Upper lobe of left lung (tissue), 6 donors: ENCODE results near the gene ADCY4. TPM values are rescaled to one million over a fixed set of nuclear protein-coding genes. Genes with fewer than 3 reads are reported as not detected.

Experiments
- ATAC-seq, 2 donors: fragments of 200-7000 bp; cut with Tn5 transposase; one replicate each; pipeline ENCODE4 v1.9.1; 2022; ENCODE audit warnings: mild to moderate bottlenecking in 2 of 2, moderate library complexity in 2 of 2; ENCODE audit not compliant: low FRiP score in 2 of 2
- DNase-seq, 2 donors: peaks; one replicate each; pipeline ENCODE4 v3.0.0-alpha.2; 2019 to 2020
- H3K27ac ChIP-seq, 4 donors: fragments of 200-600 bp; sonication (generic); one replicate each; pipeline ENCODE4 v1.5.1; 2016 to 2019
- H3K27me3 ChIP-seq, 4 donors: fragments of 200-600 bp; sonication (generic); one replicate each; pipeline ENCODE4 v1.5.1; 2017 to 2019
- H3K36me3 ChIP-seq, 4 donors: fragments of 200-600 bp; sonication (generic); one replicate each; pipeline ENCODE4 v1.5.1; 2016 to 2019
- H3K4me1 ChIP-seq, 4 donors: fragments of 200-600 bp; sonication (generic); one replicate each; pipeline ENCODE4 v1.5.1; 2018 to 2019
- H3K4me3 ChIP-seq, 4 donors: fragments of 200-600 bp; sonication (generic); one replicate each; pipeline ENCODE4 v1.5.1; 2017 to 2019; ENCODE audit warnings: mild to moderate bottlenecking in 2 of 4, moderate library complexity in 1 of 4
- H3K9me3 ChIP-seq, 4 donors: fragments of 200-600 bp; sonication (generic); one replicate each; pipeline ENCODE4 v1.5.1; 2018 to 2019
- EP300 ChIP-seq, 4 donors: sonication (generic); formaldehyde crosslinking; IDR thresholded peaks; one replicate each; pipeline ENCODE4 v1.5.1; 2017; ENCODE audit warnings: antibody characterized with exemption in 4 of 4, control low read depth in 2 of 4
- POLR2A ChIP-seq, 4 donors: fragments of 450-650 bp; IDR thresholded peaks; one replicate each; pipeline ENCODE4 v1.5.1; 2016 to 2017; ENCODE audit warnings: antibody characterized with exemption in 4 of 4, mild to moderate bottlenecking in 2 of 4
- POLR2AphosphoS5 ChIP-seq, 2 donors: sonication (generic); formaldehyde crosslinking; IDR thresholded peaks; one replicate each; pipeline ENCODE4 v1.5.1; 2017; ENCODE audit warnings: antibody characterized with exemption in 2 of 2
- WGBS, 2 donors: methylation state at CpG; one replicate each; pipeline ENCODE4 v1.1.5; 2017 to 2018; 5-methylcytosine and 5-hydroxymethylcytosine counted together
- small RNA-seq, 4 donors: library from RNA; depleted of rRNA; stranded (forward); fragments of <200 nt; gene quantifications; one replicate each; pipeline ENCODE3, GENCODE V24; 2016
- total RNA-seq, 6 donors: library from RNA; depleted of rRNA in 4 of 6; stranded (reverse); fragments of >200 nt in 4 of 6; gene quantifications; one replicate each; pipeline versions ENCODE4 v1.1.0 to v1.2.1, GENCODE V29; 2016 to 2021
- TF ChIP-seq, protein P1 (sequence below), 6 experiments: fragments of 450-650 bp in 4 of 6; fragments of 200-600 bp in 2 of 6; sonication (generic) in 2 of 6; IDR thresholded peaks; one replicate each; pipeline ENCODE4 v1.5.1; 2016 to 2019; ENCODE audit warnings: antibody characterized with exemption in 6 of 6
- donor health status: DM: no; HTN: no; CAD: no; lungs with moderate emphysema.
- donor health status: DM: no; HTN: yes; CAD: no; lungs with severe emphysema.

ADCY4 gene
- total RNA-seq, 6 donors from 2014 or later = 22.4 to 159 (median 43.7) TPM

DNA sequence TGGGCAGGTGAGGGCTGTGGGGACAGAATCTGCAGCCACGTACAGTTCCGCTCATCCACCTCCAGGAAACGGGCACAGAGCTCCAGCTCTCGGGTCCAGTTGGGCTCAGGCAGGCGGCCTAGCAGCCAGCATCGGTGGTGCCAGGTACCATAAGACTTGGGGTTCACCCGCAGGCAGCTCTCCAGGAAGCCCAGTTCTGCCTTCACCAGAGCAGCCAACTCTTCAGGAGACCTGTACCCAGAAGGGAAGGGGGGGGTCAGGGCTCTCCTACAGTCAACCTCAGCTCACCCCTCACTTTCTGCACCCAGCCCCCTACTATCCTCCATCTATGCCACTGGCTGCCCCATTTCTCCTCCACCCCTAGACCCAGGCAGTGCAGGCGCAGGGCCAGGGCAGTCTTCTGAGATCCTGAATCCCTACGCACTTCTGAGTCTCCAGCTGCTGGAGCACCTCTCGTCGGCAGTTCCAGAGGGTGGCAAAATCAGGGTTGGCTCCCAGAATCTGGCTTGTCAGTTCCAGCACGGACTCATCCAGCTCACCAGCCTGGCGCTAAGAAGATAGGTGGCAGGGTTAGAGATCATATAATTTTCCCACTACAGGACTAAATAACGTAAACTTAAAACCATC is 64.8 kb downstream of the ADCY4 start:
- H3K27ac ChIP-seq = no peak overlapping the region
- H3K4me1 ChIP-seq = peaks cover 13 to 37% (median 34%) of the 10 kb centered on the region in 4 donors
- peaks cover 7 to 49% (median 38%) of the 10 kb centered on the region in 4 donors for H3K36me3 ChIP-seq
- 98% methylated on average over 7 to 14 of the region's 14 CpGs for WGBS, 2 donors
- ATAC-seq (no peak), DNase-seq (peak in 1 of 2 donors; percentile 41)
- TF ChIP-seq POLR2A (IDR thresholded peaks at IDR 0.05) (no peak), EP300 (IDR thresholded peaks at IDR 0.05) (no peak), POLR2AphosphoS5 (IDR thresholded peaks at IDR 0.05) (no peak)
- TF ChIP-seq, protein P1, sequence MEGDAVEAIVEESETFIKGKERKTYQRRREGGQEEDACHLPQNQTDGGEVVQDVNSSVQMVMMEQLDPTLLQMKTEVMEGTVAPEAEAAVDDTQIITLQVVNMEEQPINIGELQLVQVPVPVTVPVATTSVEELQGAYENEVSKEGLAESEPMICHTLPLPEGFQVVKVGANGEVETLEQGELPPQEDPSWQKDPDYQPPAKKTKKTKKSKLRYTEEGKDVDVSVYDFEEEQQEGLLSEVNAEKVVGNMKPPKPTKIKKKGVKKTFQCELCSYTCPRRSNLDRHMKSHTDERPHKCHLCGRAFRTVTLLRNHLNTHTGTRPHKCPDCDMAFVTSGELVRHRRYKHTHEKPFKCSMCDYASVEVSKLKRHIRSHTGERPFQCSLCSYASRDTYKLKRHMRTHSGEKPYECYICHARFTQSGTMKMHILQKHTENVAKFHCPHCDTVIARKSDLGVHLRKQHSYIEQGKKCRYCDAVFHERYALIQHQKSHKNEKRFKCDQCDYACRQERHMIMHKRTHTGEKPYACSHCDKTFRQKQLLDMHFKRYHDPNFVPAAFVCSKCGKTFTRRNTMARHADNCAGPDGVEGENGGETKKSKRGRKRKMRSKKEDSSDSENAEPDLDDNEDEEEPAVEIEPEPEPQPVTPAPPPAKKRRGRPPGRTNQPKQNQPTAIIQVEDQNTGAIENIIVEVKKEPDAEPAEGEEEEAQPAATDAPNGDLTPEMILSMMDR (IDR thresholded peaks at IDR 0.05) = no peak
- H3K27me3 ChIP-seq = no peaks in the 10 kb centered on the region
- H3K4me3 ChIP-seq = no peak overlapping the region
- no peaks in the 10 kb centered on the region for H3K9me3 ChIP-seq

DNA sequence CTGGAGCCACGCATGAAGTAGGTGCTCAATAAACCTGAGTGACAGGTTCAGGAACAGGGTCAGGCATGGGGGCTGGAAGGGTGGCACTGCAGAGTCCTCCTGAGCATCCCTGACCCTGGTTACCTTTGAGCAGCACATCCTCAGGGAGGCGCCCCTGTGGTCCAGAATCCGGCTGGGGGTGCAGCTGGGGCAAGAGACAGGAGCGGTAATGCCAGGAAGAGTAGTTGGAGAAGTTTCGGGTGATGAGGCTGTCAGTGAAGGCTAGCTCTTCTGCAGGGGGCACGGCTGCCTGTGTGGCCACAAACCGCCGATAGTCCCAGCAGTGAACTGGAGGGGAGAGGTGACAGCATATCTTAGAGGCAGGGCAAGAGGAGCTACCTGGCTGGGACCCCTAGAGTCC is 65.5 kb downstream of the ADCY4 start:
- Histone ChIP-seq H3K4me3 (no peak overlapping the region), H3K27ac (no peak overlapping the region), H3K27me3 (no peaks in the 10 kb centered on the region), H3K9me3 (no peaks in the 10 kb centered on the region), H3K4me1 (peaks cover 13 to 35% (median 33%) of the 10 kb centered on the region in 4 donors), H3K36me3 (peaks cover 7 to 50% (median 38%) of the 10 kb centered on the region in 4 donors)
- TF ChIP-seq POLR2AphosphoS5 (IDR thresholded peaks at IDR 0.05) = no peak
- no peak for TF ChIP-seq POLR2A (IDR thresholded peaks at IDR 0.05)
- TF ChIP-seq EP300 (IDR thresholded peaks at IDR 0.05) = no peak
- TF ChIP-seq, protein P1 (IDR thresholded peaks at IDR 0.05) = no peak
- DNase-seq = peak in 1 of 2 donors; percentile 48
- ATAC-seq = no peak
- 93 to 95% methylated on average over 8 of the region's 8 CpGs for WGBS, 2 donors

Small RNAs within 50 kb of the gene (small RNA-seq; reads per million reads assigned to genes)
- 0 reads per million in 4 donors for gene RF00026

Other genes starting within 250 kb of the ADCY4 start
- 10 to 100 TPM; 27.2 to 70.3 (median 34.9) TPM for gene PCK2, start 240.8 kb downstream of the ADCY4 start, total RNA-seq
- 100 to 1,000 TPM in 2 of 6 donors, 10 to 100 TPM in 4; 68.4 to 138 (median 95.0) TPM for gene DCAF11, start 220.3 kb downstream of the ADCY4 start, total RNA-seq
- 1 to 10 TPM; 2.6 to 9.8 (median 4.4) TPM for gene NRL, start 220.1 kb downstream of the ADCY4 start, total RNA-seq
- gene FITM1, start 204.4 kb downstream of the ADCY4 start, total RNA-seq = under 1 TPM in 4 of 6 donors, not detected in 2; 0.63 to 0.89 (median 0.82) TPM
- 100 to 1,000 TPM in 5 of 6 donors, 10 to 100 TPM in 1; 56.6 to 206 (median 142) TPM for gene PSME1, start 198.9 kb downstream of the ADCY4 start, total RNA-seq
- gene EMC9, start 193.5 kb downstream of the ADCY4 start, total RNA-seq = 10 to 100 TPM in 5 of 6 donors, 1 to 10 TPM in 1; 8.6 to 13.8 (median 12.0) TPM
- 100 to 1,000 TPM in 3 of 6 donors, 10 to 100 TPM in 3; 58.5 to 144 (median 84.4) TPM for gene PSME2, start 188.5 kb downstream of the ADCY4 start, total RNA-seq
- 100 to 1,000 TPM in 2 of 6 donors, 10 to 100 TPM in 4; 52.1 to 173 (median 63.9) TPM for gene RNF31, start 187.6 kb downstream of the ADCY4 start, total RNA-seq
- gene IRF9, start 173.8 kb downstream of the ADCY4 start, total RNA-seq = 100 to 1,000 TPM in 3 of 6 donors, 10 to 100 TPM in 3; 78.2 to 192 (median 107) TPM
- 10 to 100 TPM; 16.0 to 76.5 (median 29.4) TPM for gene REC8, start 163.0 kb downstream of the ADCY4 start, total RNA-seq
- gene IPO4, start 146.3 kb downstream of the ADCY4 start, total RNA-seq = 10 to 100 TPM; 20.8 to 50.3 (median 35.2) TPM
- gene TM9SF1, start 139.6 kb downstream of the ADCY4 start, total RNA-seq = 10 to 100 TPM; 15.7 to 75.4 (median 53.8) TPM
- gene TSSK4, start 129.4 kb downstream of the ADCY4 start, total RNA-seq = 1 to 10 TPM in 1 of 6 donors, not detected in 5; 1.3 TPM
- gene CHMP4A, start 121.6 kb downstream of the ADCY4 start, total RNA-seq = 100 to 1,000 TPM in 1 of 6 donors, 10 to 100 TPM in 5; 39.9 to 112 (median 61.5) TPM
- gene MDP1, start 119.0 kb downstream of the ADCY4 start, total RNA-seq = 10 to 100 TPM in 4 of 6 donors, 1 to 10 TPM in 2; 8.1 to 21.1 (median 12.7) TPM
- 100 to 1,000 TPM in 4 of 6 donors, 10 to 100 TPM in 2; 39.8 to 144 (median 121) TPM for gene NEDD8, start 102.7 kb downstream of the ADCY4 start, total RNA-seq
- 10 to 100 TPM; 26.2 to 76.9 (median 47.2) TPM for gene GMPR2, start 102.1 kb downstream of the ADCY4 start, total RNA-seq
- 100 to 1,000 TPM in 1 of 6 donors, 10 to 100 TPM in 5; 46.1 to 109 (median 86.4) TPM for gene TINF2, start 92.4 kb downstream of the ADCY4 start, total RNA-seq
- 10 to 100 TPM in 4 of 6 donors, 1 to 10 TPM in 2; 9.1 to 29.2 (median 11.1) TPM for gene TGM1, start 71.9 kb downstream of the ADCY4 start, total RNA-seq
- gene RABGGTA, start 63.5 kb downstream of the ADCY4 start, total RNA-seq = 100 to 1,000 TPM in 1 of 6 donors, 10 to 100 TPM in 5; 22.7 to 125 (median 58.9) TPM
- gene DHRS1, start 35.3 kb downstream of the ADCY4 start, total RNA-seq = 10 to 100 TPM; 23.0 to 60.3 (median 32.8) TPM
- 10 to 100 TPM; 13.3 to 31.4 (median 22.6) TPM for gene NOP9, start 35.2 kb downstream of the ADCY4 start, total RNA-seq
- 10 to 100 TPM in 5 of 6 donors, 1 to 10 TPM in 1; 9.4 to 14.8 (median 12.8) TPM for gene CIDEB, start 27.1 kb downstream of the ADCY4 start, total RNA-seq
- 10 to 100 TPM in 4 of 6 donors, 1 to 10 TPM in 2; 6.2 to 49.2 (median 10.9) TPM for gene LTB4R2, start 24.9 kb downstream of the ADCY4 start, total RNA-seq
- gene LTB4R, start 23.6 kb downstream of the ADCY4 start, total RNA-seq = 10 to 100 TPM; 11.1 to 71.2 (median 17.7) TPM
- 10 to 100 TPM; 16.1 to 92.2 (median 29.1) TPM for gene RIPK3, start 4.9 kb upstream of the ADCY4 start, total RNA-seq
- 10 to 100 TPM in 5 of 6 donors, 1 to 10 TPM in 1; 8.5 to 98.5 (median 42.1) TPM for gene NFATC4, start 33.1 kb upstream of the ADCY4 start, total RNA-seq
- 10 to 100 TPM in 5 of 6 donors, 1 to 10 TPM in 1; 5.5 to 18.7 (median 14.4) TPM for gene NYNRIN, start 63.9 kb upstream of the ADCY4 start, total RNA-seq
- 1 to 10 TPM; 1.1 to 4.2 (median 3.1) TPM for gene CBLN3, start 94.6 kb upstream of the ADCY4 start, total RNA-seq
- gene KHNYN, start 94.9 kb upstream of the ADCY4 start, total RNA-seq = 100 to 1,000 TPM in 1 of 6 donors, 10 to 100 TPM in 5; 43.9 to 136 (median 66.4) TPM
- gene SDR39U1, start 107.7 kb upstream of the ADCY4 start, total RNA-seq = 10 to 100 TPM; 34.9 to 88.0 (median 52.6) TPM
- 1 to 10 TPM in 1 of 6 donors, under 1 TPM in 1, not detected in 4; 0.37 to 1.8 TPM for gene CMA1, start 173.2 kb upstream of the ADCY4 start, total RNA-seq
- gene CTSG, start 241.2 kb upstream of the ADCY4 start, total RNA-seq = 10 to 100 TPM in 1 of 6 donors, 1 to 10 TPM in 2, under 1 TPM in 1, not detected in 2; 0.89 to 20.9 (median 3.7) TPM